Astrocyte (in vitro differentiated cells and primary cell): ENCODE data around the gene HSPBP1.

Experiments used
- CTCF ChIP-seq: IDR thresholded peaks from 2 replicates; pipeline ENCODE4 v1.5.1; 2011; ENCODE audit warnings: low read depth, mild to moderate bottlenecking, inconsistent platforms, low read length, moderate library complexity; ENCODE audit not compliant: insufficient read depth
- EZH2 ChIP-seq: IDR thresholded peaks from 2 replicates; pipeline ENCODE4 v1.6.1; 2012; ENCODE audit warnings: mild to moderate bottlenecking, low read length, inconsistent platforms; ENCODE audit not compliant: insufficient read depth

- no peak for TF ChIP-seq CTCF
- TF ChIP-seq EZH2, result no peak
Observed at GRCh38 chr19:55300886-55301458, 21.1 kb upstream of the HSPBP1 start.
